ENCODE measurements around the gene TSBP1. TPM values are rescaled to one million over a fixed set of nuclear protein-coding genes. Genes with fewer than 3 reads are reported as not detected.
"Not testable (repeated sequence)": the region's sequence is repeated elsewhere in the genome, so short reads cannot be mapped to it uniquely, and the experiment has no call there.

TSBP1 gene
- total and polyA plus RNA-seq, 2 of the 8 experiments (the other 6 are each of a cell fraction or from before 2014, with no cell fraction given): not detected

DNA sequence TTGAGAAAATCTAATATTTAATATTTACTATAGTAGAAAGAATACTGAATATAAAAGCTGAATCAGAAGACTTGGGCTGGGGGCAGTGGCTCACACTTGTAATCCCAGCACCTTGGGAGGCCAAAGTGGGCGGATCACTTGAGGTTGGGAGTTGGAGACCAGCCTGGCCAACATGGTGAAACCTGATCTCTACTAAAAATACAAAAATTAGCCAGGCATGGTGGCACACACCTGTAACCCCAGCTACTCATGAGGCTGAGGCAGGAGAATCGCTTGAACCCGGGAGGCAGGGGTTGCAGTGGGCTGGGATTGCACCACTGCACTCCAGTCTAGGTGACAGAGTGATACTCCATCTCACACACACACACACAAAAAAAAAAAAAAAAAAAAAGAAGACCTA, 76.7 kb downstream of the TSBP1 start:
- H3K4me1 ChIP-seq (replicated peaks in 1 of 4; ENCODE audit: control insufficient read depth in 3 of 4, insufficient read depth in 4 of 4, low read length in 3 of 4); H2BK12ac ChIP-seq (ENCODE audit: low read depth, low read length); POLR2A ChIA-PET (ENCODE audit: partially characterized antibody); H3K56ac ChIP-seq (replicated peaks; ENCODE audit: insufficient read length, low read depth, low read length); H3K18ac ChIP-seq (ENCODE audit: extremely low read depth, low read length); H3K79me2 ChIP-seq (ENCODE audit: control insufficient read depth in 1 of 2, insufficient read depth in 2 of 2, low read length in 2 of 2); H3K4ac ChIP-seq (replicated peaks; ENCODE audit: insufficient read length, low read depth, low read length); H2BK20ac ChIP-seq (ENCODE audit: low read length); H3K4me2 ChIP-seq (ENCODE audit: insufficient read depth in 1 of 2, low read depth in 2 of 2, low read length in 2 of 2); H4K20me1 ChIP-seq (replicated peaks in 1 of 2; ENCODE audit: control insufficient read depth in 1 of 2, insufficient read depth in 2 of 2, low read length in 2 of 2); H3K27ac ChIP-seq (ENCODE audit: low read depth, low read length); H3K9ac ChIP-seq (replicated peaks in 1 of 4; ENCODE audit: extremely low read depth in 1 of 4, low read depth in 3 of 4, low read length in 3 of 4); H2AFZ ChIP-seq (ENCODE audit: low read length); H2BK120ac ChIP-seq (replicated peaks; ENCODE audit: low read depth, low read length); H4K91ac ChIP-seq (replicated peaks; ENCODE audit: insufficient read length, low read length); FAIRE-seq; H3K36me3 ChIP-seq (ENCODE audit: control insufficient read depth in 2 of 4, insufficient read depth in 4 of 4, low read length in 3 of 4); DNase-seq (ENCODE audit: low read depth in 1 of 2, low spot score in 2 of 2); H4K5ac ChIP-seq (ENCODE audit: insufficient read length, low read depth, low read length); H2BK5ac ChIP-seq (ENCODE audit: low read depth, low read length); H3K27me3 ChIP-seq (replicated peaks in 1 of 4; ENCODE audit: control insufficient read depth in 3 of 4, extremely low read depth in 1 of 4, insufficient read depth in 3 of 4, low read length in 3 of 4); H3K14ac ChIP-seq (ENCODE audit: insufficient read length); H3K4me3 ChIP-seq (ENCODE audit: extremely low read depth in 1 of 4, insufficient read depth in 2 of 4, low read depth in 3 of 4, low read length in 4 of 4); H3K23me2 ChIP-seq (ENCODE audit: low read depth, low read length); H2BK15ac ChIP-seq (ENCODE audit: low read length); H2AK5ac ChIP-seq (ENCODE audit: low read depth, low read length); H3K9me3 ChIP-seq (ENCODE audit: insufficient read depth in 2 of 2, low read depth in 1 of 2, low read length in 1 of 2); H4K8ac ChIP-seq (ENCODE audit: extremely low read depth, insufficient read depth, low read length); H3K23ac ChIP-seq (ENCODE audit: insufficient read length); H3K79me1 ChIP-seq (ENCODE audit: low read depth, low read length): not testable (repeated sequence)
- CTCF ChIA-PET (ENCODE audit: partially characterized antibody): interaction anchor here (1.8 to 2.0 kb wide), 2 partner anchors 16 to 40 kb away, joined by 3 to 7 read pairs; no protein-coding TSS in a partner anchor
- WGBS, 2 experiments (ENCODE audit: extremely low coverage in 1 of 2, insufficient coverage in 1 of 2, insufficient read length in 1 of 2, insufficient replicate concordance in 2 of 2, low coverage in 1 of 2, low lambda C conversion rate in 2 of 2, missing lambda C conversion rate in 1 of 2): 86% methylated on average over 3 of the region's 3 CpGs; no CpG with 5 or more reads in 1 of the 2 experiments
